CD4-positive, alpha-beta T cell treated with Interleukin-6 at 100 ng/mL for 8 hours (primary cell): ENCODE data around the gene DPP8.
"Not testable (repeated sequence)": the region's sequence is repeated elsewhere in the genome, so short reads cannot be mapped to it uniquely, and the experiment has no call there.

Experiments used
- DNase-seq: peaks from one replicate; pipeline ENCODE4 v3.0.0-alpha.2; 2020; ENCODE audit warnings: mixed read lengths, low spot score

Gene DPP8

DNA sequence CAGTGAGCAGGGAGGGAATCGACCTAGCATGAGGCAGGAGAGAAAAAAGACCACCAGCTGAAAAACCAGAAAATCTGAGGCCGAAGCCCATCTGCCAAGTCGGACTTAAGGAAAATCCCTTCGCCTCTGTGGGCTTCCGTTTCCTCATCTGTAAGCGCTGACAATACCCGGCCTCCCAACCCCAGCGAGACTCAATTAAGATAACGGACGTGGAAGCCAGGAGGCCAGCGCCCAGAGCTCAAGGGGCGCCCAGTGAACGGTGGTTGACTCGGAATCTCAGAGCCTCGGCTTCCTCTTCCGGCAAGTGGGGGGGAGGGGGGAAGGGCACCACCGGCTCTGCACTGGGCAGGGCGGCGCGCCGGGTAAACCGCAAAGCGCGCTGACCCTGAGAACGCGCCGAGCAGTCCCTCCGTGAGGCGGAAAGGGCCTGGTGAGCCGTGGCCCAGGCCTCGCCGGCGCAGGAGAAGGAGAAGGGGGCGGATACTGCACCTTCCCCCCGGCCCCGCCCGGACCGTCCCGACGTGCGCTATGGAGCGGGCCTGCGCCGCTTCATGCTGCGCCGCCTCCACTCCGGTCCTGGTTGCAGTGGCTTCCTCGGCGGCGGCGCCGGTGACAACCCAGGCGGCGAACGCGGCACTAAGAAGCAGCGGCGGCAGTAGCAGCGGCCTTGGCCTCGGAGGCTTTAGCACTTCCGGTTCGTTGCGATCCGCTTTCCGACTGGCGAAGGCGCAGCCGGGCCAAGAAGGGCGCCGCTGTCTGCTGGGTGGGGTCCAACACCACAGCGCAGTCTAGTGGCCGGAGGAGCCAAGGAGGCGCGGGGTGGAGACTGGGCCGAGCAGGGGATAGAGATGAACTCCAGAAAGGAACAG lies at the start of gene DPP8:
TSS of gene DPP8 (minus strand) at position 693 of the 869 bp plus-strand sequence. CDS start 5,136 bp downstream, outside the sequence.
- peak; percentile 91 for DNase-seq

DNA sequence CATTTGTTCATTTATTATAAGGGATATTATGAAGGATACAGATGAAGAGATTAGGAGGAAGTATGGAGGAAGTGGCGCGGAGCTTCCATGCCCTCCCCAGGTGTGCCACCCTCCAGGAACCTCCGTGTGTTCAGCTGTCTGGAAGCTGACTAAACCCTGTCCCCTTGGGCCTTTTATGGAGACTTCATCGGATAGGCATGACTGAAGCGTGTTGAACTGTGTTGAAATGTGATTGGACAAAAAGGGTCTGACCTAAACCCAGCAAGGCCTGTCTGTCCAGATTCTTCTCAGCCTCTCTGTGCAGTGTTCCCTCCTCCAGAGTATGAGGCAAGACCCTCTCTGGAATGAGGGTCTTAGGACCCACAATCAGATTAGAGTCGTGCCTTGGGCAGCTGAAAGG lies 44.4 kb upstream of the DPP8 start:
- no peak for DNase-seq

DNA sequence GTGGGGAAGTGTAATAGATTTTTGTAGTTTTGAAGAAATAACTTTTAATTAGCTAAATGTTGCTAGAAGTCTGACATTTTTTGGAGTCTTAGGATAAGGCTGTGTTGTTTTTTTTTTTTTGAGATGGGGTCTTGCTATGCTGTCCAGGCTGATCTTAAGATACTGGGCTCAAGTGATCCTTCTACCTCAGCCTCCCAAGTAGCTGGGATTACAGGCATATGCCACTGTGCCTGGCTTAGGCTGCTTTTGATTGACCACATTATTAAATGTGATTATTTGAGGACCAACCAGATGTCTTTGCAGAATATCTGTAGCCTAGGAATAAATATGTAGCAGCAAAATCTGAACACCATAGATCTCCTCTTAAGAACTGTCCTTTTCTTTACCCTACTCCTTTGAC lies 42.5 kb upstream of the DPP8 start:
- DNase-seq = no peak

DNA sequence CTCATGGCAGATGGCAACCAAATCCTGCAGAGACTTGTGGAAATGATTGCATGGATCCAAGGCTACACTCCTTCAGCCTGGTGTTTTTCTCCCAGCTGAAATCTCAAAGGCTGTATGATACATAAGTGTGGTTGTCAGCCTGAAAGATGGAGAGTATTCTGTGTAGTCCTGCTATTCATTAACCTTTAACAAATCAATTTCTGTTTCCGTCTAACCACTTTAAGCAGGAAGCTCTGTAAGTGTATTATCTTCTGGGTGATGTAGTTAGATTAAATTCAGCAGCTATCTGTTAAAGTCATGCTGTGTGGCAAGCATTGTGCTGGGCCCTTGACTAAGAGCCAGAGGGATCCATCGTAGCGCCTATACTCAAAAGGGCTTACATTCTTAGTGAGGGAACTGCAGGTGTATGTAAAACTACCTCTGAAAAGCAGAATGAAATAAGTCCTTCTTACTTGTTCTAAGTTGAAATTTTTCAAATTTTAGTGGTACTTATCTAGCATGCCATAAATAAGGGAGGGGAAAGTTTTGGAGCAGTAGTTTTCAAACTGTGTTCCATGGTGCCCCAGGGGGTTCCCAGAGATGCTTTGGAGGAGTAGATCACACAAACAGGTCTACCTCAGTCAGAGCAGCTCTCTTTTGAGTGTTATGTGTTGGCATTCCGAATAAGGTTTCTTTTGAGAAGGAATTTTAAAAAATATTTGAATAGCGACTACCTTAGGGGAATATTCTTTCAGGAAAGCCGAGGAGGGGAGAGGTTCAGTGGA lies 41.7 kb upstream of the DPP8 start:
- no peak for DNase-seq

DNA sequence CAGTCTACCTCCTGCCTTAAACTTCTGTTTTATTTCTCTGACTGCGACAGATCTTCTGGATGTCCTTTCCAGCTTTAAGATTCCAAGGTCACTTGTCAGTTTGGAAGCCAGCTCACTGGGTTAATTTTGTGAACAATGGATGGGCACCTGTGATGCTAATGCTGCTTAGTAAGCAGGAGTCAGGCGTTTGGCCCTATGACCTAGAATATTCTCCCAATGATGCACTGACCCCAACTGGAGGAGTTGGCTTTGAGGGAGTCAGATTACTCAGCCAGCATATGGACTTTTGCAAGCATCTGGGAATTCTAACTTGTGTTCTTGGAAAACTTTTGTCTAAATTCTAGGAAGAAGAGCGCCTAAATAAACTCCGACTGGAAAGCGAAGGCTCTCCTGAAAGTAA lies 40.8 kb upstream of the DPP8 start:
- DNase-seq = no peak

DNA sequence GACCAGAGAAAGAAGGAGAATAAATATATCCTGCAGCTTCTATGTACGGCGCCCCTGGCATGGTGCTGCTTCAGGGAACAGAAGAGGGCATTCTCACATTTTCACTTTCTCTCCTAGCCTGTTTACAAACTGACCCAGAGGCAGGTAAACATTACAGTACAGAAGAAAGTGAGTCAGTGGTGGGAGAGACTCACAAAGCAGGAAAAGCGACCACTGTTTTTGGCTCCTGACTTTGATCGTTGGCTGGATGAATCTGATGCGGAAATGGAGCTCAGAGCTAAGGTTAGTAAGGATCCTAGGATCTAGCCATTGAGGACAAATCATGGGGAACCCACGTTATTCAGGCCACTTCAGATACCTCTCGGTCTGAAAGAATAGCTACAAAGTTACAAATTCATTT lies 39.1 kb upstream of the DPP8 start:
- no peak for DNase-seq

DNA sequence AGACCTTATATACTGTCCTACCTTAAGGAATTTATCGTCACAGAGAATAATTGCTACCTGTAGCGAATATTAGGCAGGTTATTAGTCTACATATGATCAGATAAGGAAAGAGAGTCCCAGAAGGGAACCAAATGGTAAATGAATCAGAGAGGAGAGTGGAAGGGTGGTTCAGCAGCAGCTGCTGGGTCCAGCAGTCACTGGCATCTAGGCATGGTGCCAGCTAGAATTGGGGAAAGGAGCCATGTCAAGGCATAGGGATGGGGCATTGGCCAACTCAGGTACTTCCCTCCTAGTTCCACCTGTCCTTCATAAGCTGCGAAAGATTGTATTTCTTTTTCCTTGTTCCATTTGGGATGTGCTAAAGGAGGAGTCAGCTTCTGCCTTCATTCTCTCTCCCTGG lies 36.2 kb upstream of the DPP8 start:
- no peak for DNase-seq

DNA sequence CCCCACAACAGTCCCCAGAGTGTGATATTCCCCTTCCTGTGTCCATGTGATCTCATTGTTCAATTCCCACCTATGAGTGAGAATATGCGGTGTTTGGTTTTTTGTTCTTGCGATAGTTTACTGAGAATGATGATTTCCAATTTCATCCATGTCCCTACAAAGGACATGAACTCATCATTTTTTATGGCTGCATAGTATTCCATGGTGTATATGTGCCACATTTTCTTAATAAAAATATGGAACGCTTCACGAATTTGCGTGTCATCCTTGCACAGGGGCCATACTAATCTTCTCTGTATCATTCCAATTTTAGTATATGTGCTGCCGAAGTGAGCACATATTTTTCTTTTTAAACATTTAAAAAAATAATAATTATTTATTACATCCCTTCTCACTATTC lies 35.4 kb upstream of the DPP8 start:
- not testable (repeated sequence) for DNase-seq

DNA sequence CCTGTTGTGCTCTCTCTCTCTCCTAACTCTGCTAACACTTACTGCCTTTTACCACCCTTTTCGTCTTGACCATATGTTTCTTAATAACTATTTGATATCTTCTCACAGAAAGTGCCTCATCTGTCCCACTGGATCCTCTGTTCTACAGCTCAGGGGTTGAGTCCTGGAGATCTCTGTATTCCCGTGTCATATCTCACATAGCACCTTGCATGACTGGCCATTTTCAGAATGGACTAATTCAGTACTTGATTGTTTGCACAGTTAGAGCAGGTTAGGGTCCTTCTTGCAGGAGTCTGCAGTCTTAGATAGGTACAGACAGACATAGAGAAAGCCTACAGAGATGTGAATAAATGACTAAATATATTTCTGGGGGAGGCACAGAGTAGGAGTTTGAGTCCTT lies 33.7 kb upstream of the DPP8 start:
- DNase-seq = no peak

DNA sequence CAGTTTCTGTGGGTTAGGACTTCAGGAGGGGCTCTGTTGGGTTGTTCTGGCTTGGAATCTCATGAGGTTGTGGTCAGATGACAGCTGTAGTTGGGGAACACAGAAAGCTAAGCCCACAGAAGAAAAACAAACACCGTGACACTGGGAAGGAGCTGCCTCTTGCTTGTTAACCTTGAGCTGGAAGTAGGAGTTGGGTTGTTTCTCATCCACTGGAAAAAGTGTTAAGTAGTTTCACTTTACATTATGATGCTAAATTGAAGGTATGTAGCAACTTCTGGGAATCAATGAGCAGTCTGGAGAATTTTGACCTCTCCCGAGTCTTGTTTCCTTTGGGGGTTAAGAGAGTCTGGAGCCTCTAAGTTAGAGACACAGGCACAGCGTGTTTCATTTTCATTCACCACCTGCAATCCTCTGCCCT lies 33.2 kb upstream of the DPP8 start:
- no peak for DNase-seq

DNA sequence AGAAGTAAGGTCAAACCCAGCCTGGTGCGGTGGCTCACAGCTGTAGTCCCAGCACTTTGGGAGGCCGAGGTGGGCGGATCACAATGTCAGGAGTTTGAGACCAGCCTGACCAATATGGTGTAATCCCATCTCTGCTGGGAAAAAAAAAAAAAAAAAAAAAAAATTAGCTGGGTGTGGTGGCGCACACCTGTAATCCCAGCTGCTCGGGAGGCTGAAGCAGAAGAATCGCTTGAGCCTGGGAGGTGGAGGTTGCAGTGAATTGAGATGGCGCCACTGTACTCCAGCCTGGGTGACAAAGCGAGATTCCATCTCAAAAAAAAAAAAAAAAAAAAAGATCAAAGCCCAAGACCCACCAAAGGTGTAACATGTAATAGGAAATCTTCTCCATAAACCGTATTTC lies 31.8 kb upstream of the DPP8 start:
- DNase-seq = not testable (repeated sequence)

DNA sequence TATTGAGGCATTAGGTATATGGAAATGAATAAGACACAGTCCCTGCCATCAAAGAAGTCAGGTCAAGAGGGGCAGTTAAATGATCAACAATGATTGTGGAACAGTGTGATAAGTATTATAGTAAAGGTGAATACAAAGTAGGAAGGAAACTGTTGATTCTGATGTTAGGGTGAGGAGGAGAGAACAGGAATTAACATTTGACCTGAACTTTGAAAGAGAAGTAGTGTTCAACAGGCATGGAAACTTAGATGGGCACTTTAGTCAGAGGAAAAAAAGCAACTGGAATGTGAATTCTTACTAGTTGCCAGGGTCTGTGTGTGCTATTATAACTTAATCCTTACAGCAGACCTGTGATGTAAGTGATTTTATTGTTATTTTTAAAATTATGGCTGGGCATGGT lies 30.4 kb upstream of the DPP8 start:
- DNase-seq = no peak

DNA sequence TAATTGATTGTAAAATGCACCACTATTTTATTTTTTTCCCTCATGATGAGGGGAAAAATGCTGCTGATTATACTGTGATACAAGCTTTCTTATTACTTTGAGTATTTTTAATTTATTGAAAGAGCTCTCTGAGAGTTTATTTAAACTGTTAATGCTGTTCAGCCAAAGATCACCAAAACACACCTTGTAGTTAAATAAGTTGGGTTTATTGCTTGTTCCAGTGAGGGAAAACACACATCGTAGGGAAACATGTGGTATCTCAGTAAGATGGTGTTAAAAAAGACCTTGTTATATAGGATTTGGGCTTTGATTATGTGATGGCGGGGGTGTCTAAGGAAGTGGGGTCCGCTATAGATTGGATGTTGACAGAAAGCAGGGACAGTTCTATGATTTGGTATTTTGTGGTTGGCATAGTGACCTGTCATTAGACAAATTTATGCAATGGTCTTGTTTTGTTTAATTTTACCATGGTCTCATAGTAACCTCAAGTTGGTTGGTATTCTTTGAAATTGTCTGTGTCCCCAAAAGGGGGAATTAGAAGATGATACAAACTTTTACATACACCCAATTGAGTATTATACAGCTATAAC lies 23.8 kb upstream of the DPP8 start:
- no peak for DNase-seq

DNA sequence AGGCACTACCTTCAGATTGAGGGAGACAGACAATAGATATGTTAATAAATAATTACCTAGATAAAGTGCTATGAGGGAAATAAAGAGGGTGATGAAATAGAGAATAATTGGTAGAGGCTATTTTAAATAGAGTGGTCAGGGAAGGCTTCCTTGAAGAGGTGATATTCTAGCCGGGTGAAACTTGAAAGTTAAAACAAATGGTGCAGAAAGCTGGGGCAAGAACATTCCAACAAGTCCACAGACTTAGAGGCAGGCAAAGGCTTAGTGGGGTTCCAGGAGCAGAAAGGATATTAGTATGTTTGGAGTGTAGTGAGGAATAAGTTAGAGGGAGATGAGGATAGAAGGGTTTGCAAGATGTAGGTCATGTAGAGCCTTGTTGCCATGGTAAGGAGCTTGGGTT lies 22.8 kb upstream of the DPP8 start:
- no peak for DNase-seq

DNA sequence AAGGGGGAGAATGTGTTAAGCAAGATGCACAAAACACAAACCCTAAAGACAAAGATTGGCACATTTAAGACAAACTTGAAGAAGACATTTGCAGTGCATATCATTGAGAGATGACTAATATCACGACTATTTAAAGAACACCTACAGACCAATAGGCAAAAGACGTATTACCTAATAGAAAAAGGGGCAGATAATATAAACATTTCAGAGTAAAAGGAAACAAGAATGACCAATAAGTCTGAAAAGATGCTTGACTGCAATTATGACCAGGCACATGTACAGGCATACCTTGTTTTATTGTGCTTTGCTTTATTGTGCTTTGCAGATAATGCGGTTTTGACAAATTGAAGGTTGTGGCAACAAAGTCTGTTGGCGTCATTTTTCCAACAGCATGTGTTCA lies 17.7 kb upstream of the DPP8 start:
- DNase-seq = no peak

DNA sequence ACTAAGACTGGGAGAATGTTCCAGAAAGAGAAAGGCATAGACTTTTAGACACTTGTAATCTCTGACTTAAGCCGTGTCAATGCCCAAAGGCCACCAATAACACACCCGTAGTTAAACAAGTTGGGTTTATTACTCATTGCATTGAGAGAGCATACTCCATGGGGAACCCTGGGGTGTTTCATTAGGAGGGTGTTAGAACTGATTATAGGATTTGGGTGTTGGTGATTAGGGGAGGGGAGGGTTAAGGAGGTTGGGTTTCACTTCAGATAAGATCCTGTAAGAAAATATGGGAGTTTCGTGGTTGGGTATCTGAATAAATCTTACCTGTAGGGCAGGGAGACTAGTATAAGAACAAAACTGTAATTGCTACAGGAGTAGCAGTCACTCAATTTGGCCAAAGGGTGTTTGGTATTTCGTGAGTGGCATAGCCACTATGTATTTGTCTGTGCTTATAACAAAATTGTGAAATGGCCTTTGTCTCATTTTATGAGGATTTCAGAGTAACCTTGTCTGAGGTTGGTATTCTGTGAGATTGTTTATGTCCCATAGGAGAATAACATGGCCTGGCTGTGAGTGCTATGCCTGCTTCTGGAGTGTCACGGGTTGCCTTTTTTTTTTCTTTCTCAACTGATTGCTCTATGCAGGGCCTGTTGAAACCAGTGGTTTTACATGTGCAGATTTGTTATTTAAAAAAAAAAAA lies 15.7 kb upstream of the DPP8 start:
- DNase-seq = no peak

DNA sequence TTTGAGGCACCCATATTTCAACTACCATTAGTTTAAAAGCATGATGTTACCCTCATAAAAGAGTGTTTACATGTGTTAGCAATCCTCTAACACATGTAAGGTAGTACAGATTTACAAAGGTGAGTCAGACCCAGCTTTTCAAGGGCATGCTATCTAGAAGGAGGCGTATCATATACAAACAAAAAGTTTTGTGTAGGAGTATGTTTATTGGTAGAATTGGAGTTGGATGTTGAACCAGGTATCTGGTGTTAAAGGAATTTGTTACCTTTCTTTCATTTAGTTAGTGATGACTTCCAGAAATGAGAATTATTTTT lies 15.2 kb upstream of the DPP8 start:
- DNase-seq = no peak

DNA sequence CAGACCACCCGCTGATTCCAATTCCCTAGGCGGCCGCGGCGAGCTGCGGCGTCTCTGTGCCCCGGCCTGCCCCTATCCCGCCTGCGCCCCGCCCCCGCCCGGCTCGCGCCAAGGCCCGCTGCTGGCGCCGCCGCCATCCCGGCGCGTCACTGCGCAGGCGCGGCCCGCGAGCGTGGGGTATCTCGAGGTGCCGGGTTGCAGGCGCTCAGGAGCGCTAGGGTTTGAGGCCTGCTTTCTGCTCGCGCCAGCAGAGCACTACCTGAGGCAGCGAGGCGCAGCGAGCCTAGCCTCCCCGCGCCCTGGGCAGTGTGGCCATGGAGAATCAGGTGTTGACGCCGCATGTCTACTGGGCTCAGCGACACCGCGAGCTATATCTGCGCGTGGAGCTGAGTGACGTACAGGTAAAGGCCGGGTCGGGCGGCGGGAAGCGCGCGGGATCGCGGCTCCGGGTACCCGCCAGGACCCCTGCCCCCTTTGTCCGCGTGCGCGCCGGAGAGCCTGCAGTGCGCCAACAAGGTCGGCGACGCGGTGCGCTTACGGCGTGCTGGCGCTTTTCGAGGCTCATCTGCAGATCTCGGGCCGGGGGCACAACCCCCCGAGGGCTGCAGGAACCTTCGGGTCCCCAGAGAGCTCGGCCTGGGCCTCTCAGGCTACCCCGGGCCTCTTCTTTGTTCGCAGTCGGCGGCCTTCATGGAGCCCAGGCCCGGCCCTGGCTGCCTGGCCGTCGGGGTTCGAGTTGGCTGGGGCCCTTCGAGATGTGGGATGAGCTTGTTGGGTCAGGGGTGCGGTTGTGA lies 13.0 kb upstream of the DPP8 start, which contains the start of gene HACD3:
TSS of gene HACD3 (plus strand) at position 146 of the 794 bp plus-strand sequence. CDS start at position 315, 169 bp downstream.
- DNase-seq = peak; percentile 88

DNA sequence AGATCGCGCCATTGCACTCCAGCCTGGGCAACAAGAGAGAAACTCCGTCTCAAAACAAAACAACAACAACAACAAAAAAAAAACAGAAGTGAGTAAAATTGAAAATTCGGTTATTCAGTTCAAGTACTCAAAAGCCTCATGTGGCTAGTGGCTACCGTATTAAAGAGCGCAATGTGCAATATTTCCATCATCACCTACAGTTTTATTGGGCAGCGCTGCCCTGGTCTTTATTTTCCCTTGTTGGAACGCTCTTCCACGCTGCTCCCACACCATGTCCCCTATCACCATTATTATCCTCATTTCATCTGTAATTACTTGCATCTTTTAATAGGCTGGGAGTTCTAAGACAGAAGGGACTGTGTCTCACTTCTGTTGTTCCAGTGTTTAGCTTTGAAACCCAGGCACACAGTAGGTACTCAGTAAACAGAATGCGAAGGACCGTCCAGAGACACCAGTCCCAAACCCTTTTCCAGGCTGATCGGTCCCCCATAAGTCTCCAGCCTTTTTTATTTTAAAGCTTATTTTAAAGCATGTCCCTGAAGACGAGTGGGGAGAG lies 12.4 kb upstream of the DPP8 start:
- DNase-seq = no peak

DNA sequence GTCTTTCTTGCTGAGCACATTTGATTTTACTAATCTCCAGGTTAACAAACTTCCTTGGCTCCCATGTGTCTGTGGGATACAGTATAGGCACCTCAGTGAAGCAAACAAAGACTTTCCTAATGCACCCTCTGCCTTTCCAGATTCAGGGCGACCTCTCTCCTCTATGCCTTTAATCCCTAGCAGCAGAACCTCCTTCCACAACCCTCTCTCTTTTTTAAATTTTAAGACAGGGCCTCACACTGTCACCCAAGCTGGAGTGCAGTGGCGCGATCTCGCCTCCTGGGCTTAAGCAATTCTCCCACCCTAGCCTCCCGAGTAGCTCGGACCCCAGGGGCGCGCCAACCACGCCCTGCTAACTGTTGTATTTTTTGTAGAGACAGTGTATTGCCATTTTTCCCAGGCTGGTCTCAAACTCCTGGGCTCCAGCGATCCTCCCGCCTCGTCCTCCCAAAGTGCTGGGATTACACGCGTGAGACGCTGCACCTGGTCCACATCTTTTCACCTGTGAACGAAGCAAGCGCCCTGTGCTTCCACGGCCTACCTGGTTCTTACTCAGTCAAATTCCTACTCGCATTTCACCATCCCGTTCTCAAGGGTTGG lies 11.1 kb upstream of the DPP8 start:
- DNase-seq = no peak

DNA sequence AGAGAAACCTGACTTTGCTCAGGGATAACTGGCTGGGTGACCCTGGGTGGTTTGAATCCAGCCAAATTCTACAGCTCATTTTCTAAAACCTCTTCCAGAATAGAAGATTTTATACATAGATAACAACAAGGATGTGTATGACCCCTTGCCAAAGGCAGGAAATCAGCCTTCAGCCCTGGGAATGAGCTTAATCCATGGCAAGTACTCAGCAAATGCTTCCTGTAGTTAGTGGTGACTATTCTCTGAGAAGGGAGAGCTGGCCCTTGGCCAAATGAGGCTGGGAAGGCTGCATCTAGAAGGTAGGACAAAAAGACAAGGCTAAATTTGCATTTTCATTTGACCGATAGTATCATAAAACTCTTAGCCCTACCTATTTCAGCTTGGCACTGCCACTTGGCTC lies 8.1 kb upstream of the DPP8 start:
- DNase-seq = no peak
